HepG2 (cell line): ENCODE results near the gene TRIM3. TPM values are rescaled to one million over a fixed set of nuclear protein-coding genes. Genes with fewer than 3 reads are reported as not detected.

Experiments
- BCL6 ChIP-seq: IDR thresholded peaks from 2 replicates; pipeline ENCODE4 v1.6.1; 2016; ENCODE audit warnings: missing genetic modification reagents, missing compliant biosample characterization
- GATAD2A ChIP-seq: IDR thresholded peaks from 2 replicates; pipeline ENCODE4 v1.6.1; 2016
- HNF4A ChIP-seq: sonication (generic); formaldehyde crosslinking; IDR thresholded peaks from 2 replicates; pipeline ENCODE4 v1.4.0; 2020; ENCODE audit warnings: missing genetic modification reagents
- POLR2AphosphoS2 ChIP-seq: IDR thresholded peaks from 2 replicates; pipeline ENCODE4 v1.6.1; 2011; ENCODE audit warnings: low read depth, low read length, improper control_type of control experiment
- SKI ChIP-seq: fragments of 450-650 bp; IDR thresholded peaks from one replicate; pipeline ENCODE4 v1.6.1; 2018; ENCODE audit warnings: mild to moderate bottlenecking; ENCODE audit not compliant: partially characterized antibody
- SMC3 ChIP-seq: IDR thresholded peaks from 2 replicates; pipeline ENCODE4 v1.6.1; 2011; ENCODE audit warnings: low read length, improper control_type of control experiment
- SOX6 ChIP-seq, 2 experiments: fragments of 450-650 bp in 1 of 2; sonication (generic) in 1 of 2; formaldehyde crosslinking in 1 of 2; IDR thresholded peaks; 2 replicates each; pipeline versions ENCODE4 v1.4.0 to v1.6.1; 2017 to 2020; ENCODE audit warnings: antibody characterized with exemption in 1 of 2, mild to moderate bottlenecking in 1 of 2, missing genetic modification reagents in 1 of 2
- STAG1 ChIP-seq: sonication (generic); formaldehyde crosslinking; IDR thresholded peaks from 2 replicates; pipeline ENCODE4 v1.4.0; 2020; ENCODE audit warnings: missing genetic modification reagents
- ZMYM2 ChIP-seq: sonication (generic); formaldehyde crosslinking; IDR thresholded peaks from 2 replicates; pipeline ENCODE4 v1.8.0; 2022; ENCODE audit warnings: mild to moderate bottlenecking, missing genetic modification reagents
- ZNF274 ChIP-seq: sonication (generic); formaldehyde crosslinking; IDR thresholded peaks from 2 replicates; pipeline ENCODE4 v1.5.1; 2020; ENCODE audit warnings: mild to moderate bottlenecking, missing genetic modification reagents
- ZNF451 ChIP-seq: sonication (generic); formaldehyde crosslinking; IDR thresholded peaks from 2 replicates; pipeline ENCODE4 v1.5.0; 2020; ENCODE audit warnings: mild to moderate bottlenecking, missing genetic modification reagents
- ZNF598 ChIP-seq: sonication (generic); formaldehyde crosslinking; IDR thresholded peaks from 2 replicates; pipeline ENCODE4 v1.5.1; 2020; ENCODE audit warnings: mild to moderate bottlenecking, missing genetic modification reagents, borderline replicate concordance
- polyA plus RNA-seq, 8 experiments: library from polyadenylated mRNA; depleted of rRNA in 3 of 8; stranded (reverse) in 7 of 8; unstranded in 1 of 8; fragments of >200 nt; fragmentation: Illumina TruSeq in 4 of 8; extraction: Trizol in 4 of 8; gene quantifications; 2 replicates each; pipeline versions ENCODE4 v1.2.1 to v1.2.3, GENCODE V29; 2011 to 2016; ENCODE audit warnings: low read depth in 4 of 8, missing spikeins in 1 of 8, mixed read lengths in 1 of 8; ENCODE audit not compliant: insufficient read depth in 1 of 8
- total RNA-seq, 5 experiments: library from RNA; depleted of rRNA; stranded (reverse); fragments of >200 nt; fragmentation: Illumina TruSeq; extraction: Trizol; gene quantifications; 2 replicates each; pipeline ENCODE4 v1.2.3, GENCODE V29; 2016; ENCODE audit warnings: low read depth in 1 of 5
- TF ChIP-seq, protein P1 (sequence below): sonication (generic); formaldehyde crosslinking; conservative IDR thresholded peaks from 2 replicates; pipeline ENCODE4 v1.8.0; 2022; ENCODE audit warnings: mild to moderate bottlenecking, moderate library complexity, missing genetic modification reagents
- TF ChIP-seq, protein P2 (sequence below): sonication (generic); formaldehyde crosslinking; IDR thresholded peaks from 2 replicates; pipeline ENCODE4 v1.5.0; 2020; ENCODE audit warnings: mild to moderate bottlenecking, missing genetic modification reagents, moderate library complexity
- TF ChIP-seq, protein P3 (sequence below): sonication (generic); formaldehyde crosslinking; IDR thresholded peaks from 2 replicates; pipeline ENCODE4 v1.5.1; 2020; ENCODE audit warnings: mild to moderate bottlenecking, missing genetic modification reagents, moderate library complexity
- TF ChIP-seq, protein P4 (sequence below): sonication (generic); formaldehyde crosslinking; IDR thresholded peaks from 2 replicates; pipeline ENCODE4 v1.4.0; 2020; ENCODE audit warnings: missing genetic modification reagents, borderline replicate concordance

Gene TRIM3
- total and polyA plus RNA-seq, 2 of the 13 experiments (the other 11 are each of a cell fraction or from before 2014, with no cell fraction given): 3.6 to 6.3 TPM

DNA sequence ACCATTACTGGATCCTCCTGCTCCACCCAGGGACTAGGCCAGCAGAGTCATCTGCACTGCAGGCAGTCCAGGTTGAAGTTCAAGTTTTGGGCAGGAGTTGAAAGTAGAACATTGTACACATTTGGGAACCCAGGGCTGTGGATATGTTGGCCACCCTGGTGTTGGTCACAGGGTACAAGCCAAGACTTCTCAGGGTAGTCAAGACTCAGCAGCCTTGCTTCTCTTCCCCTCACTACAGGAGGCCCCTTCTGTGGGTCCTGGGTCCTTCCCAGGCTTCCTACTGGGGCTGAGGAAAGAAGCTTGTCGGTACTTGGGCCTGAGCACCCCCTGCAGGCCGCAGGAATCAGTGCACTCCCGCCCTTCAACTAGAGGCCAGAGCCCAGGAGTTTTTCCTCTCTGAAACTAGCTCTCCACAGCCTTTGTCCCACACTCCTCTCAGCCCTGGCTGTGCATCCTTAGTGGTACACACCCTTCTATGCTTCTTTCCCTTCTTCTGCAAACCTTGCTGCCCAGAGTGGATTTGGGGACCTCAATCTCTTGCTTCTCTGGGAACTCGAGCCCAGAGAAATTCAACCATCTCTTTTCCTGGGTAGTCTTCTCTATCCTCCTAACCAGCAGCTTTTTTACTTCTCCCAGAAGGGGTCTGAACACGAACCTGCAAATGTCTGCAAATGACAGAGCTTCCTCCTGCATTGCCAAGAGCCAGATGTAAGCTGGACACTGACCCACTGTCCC lies 30.3 kb downstream of the TRIM3 start (continued):
- TF ChIP-seq, protein P1, sequence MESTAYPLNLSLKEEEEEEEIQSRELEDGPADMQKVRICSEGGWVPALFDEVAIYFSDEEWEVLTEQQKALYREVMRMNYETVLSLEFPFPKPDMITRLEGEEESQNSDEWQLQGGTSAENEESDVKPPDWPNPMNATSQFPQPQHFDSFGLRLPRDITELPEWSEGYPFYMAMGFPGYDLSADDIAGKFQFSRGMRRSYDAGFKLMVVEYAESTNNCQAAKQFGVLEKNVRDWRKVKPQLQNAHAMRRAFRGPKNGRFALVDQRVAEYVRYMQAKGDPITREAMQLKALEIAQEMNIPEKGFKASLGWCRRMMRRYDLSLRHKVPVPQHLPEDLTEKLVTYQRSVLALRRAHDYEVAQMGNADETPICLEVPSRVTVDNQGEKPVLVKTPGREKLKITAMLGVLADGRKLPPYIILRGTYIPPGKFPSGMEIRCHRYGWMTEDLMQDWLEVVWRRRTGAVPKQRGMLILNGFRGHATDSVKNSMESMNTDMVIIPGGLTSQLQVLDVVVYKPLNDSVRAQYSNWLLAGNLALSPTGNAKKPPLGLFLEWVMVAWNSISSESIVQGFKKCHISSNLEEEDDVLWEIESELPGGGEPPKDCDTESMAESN: no peak
- TF ChIP-seq, protein P2, sequence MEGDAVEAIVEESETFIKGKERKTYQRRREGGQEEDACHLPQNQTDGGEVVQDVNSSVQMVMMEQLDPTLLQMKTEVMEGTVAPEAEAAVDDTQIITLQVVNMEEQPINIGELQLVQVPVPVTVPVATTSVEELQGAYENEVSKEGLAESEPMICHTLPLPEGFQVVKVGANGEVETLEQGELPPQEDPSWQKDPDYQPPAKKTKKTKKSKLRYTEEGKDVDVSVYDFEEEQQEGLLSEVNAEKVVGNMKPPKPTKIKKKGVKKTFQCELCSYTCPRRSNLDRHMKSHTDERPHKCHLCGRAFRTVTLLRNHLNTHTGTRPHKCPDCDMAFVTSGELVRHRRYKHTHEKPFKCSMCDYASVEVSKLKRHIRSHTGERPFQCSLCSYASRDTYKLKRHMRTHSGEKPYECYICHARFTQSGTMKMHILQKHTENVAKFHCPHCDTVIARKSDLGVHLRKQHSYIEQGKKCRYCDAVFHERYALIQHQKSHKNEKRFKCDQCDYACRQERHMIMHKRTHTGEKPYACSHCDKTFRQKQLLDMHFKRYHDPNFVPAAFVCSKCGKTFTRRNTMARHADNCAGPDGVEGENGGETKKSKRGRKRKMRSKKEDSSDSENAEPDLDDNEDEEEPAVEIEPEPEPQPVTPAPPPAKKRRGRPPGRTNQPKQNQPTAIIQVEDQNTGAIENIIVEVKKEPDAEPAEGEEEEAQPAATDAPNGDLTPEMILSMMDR (CRISPR knock-in tag): peak; percentile 86
- TF ChIP-seq ZNF598 (CRISPR knock-in tag) (0 out of 2 replicates have a peak, but pooled peaks have one; percentile 21), ZNF451 (CRISPR knock-in tag) (no peak), HNF4A (CRISPR knock-in tag) (0 out of 2 replicates have a peak, but pooled peaks have one; percentile 5), POLR2AphosphoS2 (no peak), ZMYM2 (CRISPR knock-in tag) (no peak), BCL6 (CRISPR knock-in tag) (0 out of 2 replicates have a peak, but pooled peaks have one; percentile 25), STAG1 (CRISPR knock-in tag) (peak; percentile 70), GATAD2A (CRISPR knock-in tag) (0 out of 2 replicates have a peak, but pooled peaks have one; percentile 21), SKI (peak; percentile 47), SOX6 (IDR thresholded peaks at IDR 0.05) (no peak), SOX6 (CRISPR knock-in tag; IDR thresholded peaks at IDR 0.05) (peak; percentile 29; the same call in 1 of the 2 replicates), SMC3 (peak; percentile 42; the same call in 1 of the 2 replicates), ZNF274 (CRISPR knock-in tag) (0 out of 2 replicates have a peak, but pooled peaks have one; percentile 33)
- TF ChIP-seq, protein P3, sequence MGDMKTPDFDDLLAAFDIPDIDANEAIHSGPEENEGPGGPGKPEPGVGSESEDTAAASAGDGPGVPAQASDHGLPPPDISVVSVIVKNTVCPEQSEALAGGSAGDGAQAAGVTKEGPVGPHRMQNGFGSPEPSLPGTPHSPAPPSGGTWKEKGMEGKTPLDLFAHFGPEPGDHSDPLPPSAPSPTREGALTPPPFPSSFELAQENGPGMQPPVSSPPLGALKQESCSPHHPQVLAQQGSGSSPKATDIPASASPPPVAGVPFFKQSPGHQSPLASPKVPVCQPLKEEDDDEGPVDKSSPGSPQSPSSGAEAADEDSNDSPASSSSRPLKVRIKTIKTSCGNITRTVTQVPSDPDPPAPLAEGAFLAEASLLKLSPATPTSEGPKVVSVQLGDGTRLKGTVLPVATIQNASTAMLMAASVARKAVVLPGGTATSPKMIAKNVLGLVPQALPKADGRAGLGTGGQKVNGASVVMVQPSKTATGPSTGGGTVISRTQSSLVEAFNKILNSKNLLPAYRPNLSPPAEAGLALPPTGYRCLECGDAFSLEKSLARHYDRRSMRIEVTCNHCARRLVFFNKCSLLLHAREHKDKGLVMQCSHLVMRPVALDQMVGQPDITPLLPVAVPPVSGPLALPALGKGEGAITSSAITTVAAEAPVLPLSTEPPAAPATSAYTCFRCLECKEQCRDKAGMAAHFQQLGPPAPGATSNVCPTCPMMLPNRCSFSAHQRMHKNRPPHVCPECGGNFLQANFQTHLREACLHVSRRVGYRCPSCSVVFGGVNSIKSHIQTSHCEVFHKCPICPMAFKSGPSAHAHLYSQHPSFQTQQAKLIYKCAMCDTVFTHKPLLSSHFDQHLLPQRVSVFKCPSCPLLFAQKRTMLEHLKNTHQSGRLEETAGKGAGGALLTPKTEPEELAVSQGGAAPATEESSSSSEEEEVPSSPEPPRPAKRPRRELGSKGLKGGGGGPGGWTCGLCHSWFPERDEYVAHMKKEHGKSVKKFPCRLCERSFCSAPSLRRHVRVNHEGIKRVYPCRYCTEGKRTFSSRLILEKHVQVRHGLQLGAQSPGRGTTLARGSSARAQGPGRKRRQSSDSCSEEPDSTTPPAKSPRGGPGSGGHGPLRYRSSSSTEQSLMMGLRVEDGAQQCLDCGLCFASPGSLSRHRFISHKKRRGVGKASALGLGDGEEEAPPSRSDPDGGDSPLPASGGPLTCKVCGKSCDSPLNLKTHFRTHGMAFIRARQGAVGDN (CRISPR knock-in tag): 0 out of 2 replicates have a peak, but pooled peaks have one; percentile 11
- TF ChIP-seq, protein P4, sequence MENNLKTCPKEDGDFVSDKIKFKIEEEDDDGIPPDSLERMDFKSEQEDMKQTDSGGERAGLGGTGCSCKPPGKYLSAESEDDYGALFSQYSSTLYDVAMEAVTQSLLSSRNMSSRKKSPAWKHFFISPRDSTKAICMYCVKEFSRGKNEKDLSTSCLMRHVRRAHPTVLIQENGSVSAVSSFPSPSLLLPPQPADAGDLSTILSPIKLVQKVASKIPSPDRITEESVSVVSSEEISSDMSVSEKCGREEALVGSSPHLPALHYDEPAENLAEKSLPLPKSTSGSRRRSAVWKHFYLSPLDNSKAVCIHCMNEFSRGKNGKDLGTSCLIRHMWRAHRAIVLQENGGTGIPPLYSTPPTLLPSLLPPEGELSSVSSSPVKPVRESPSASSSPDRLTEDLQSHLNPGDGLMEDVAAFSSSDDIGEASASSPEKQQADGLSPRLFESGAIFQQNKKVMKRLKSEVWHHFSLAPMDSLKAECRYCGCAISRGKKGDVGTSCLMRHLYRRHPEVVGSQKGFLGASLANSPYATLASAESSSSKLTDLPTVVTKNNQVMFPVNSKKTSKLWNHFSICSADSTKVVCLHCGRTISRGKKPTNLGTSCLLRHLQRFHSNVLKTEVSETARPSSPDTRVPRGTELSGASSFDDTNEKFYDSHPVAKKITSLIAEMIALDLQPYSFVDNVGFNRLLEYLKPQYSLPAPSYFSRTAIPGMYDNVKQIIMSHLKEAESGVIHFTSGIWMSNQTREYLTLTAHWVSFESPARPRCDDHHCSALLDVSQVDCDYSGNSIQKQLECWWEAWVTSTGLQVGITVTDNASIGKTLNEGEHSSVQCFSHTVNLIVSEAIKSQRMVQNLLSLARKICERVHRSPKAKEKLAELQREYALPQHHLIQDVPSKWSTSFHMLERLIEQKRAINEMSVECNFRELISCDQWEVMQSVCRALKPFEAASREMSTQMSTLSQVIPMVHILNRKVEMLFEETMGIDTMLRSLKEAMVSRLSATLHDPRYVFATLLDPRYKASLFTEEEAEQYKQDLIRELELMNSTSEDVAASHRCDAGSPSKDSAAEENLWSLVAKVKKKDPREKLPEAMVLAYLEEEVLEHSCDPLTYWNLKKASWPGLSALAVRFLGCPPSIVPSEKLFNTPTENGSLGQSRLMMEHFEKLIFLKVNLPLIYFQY (CRISPR knock-in tag): 0 out of 2 replicates have a peak, but pooled peaks have one; percentile 43
